HG02973 (cell line): ENCODE results near the gene CNIH3.

Experiments
- ATAC-seq: cut with Tn5 transposase; IDR thresholded peaks from one replicate; pipeline ENCODE4 v1.9.1; 2021; ENCODE audit warnings: moderate library complexity; ENCODE audit not compliant: unreplicated experiment

The CNIH3 gene

DNA sequence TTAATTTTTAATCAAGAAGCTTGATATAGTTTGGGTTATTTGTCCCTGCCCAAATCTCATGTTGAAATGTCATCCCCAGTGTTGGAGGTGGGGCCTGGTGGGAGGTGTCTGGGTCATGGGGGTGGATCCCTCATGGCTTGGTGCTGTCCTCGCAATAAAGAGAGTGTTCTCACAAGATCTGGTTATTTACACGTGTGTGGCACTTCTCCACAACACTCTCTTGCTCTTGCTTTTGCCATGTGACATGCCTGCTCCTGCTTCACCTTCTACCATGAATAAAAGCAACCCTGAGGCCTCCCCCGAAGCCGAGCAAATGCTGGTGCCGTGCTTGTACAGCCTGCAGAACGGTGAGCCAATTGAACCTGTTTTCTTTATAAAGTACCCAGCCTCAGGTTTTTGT, 2.6 kb upstream of the CNIH3 start:
- ATAC-seq = no peak

DNA sequence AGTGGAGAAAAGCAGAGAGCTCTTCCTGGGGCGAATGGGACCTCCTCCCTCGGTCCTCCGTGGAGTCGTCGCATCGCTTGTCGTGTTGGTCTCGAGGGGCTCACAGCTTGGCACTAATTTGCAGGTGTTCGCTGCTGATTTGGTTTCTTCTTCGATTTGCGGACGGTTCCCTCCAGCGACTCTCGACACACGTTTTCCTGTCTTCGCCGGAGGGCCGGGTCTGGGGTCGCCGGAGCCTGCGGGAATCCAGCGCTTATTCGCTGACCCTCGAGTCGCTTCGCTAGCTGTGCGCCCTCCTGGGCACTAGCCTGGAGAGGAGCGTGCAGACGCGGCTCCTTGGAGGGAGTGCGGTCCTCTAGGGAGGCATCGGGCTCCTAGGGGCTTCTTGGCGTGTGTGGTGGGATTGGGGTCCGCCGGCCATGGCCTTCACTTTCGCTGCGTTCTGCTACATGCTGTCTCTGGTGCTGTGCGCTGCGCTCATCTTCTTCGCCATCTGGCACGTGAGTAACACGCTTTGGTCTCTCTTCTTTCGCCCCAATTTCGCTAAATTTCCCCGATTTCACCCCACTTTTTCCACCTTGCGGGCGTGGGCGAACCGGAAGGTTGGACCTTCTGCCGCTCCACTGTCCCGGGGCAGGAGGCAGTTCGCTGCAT, 766 bp downstream of the CNIH3 start:
- ATAC-seq = no peak

DNA sequence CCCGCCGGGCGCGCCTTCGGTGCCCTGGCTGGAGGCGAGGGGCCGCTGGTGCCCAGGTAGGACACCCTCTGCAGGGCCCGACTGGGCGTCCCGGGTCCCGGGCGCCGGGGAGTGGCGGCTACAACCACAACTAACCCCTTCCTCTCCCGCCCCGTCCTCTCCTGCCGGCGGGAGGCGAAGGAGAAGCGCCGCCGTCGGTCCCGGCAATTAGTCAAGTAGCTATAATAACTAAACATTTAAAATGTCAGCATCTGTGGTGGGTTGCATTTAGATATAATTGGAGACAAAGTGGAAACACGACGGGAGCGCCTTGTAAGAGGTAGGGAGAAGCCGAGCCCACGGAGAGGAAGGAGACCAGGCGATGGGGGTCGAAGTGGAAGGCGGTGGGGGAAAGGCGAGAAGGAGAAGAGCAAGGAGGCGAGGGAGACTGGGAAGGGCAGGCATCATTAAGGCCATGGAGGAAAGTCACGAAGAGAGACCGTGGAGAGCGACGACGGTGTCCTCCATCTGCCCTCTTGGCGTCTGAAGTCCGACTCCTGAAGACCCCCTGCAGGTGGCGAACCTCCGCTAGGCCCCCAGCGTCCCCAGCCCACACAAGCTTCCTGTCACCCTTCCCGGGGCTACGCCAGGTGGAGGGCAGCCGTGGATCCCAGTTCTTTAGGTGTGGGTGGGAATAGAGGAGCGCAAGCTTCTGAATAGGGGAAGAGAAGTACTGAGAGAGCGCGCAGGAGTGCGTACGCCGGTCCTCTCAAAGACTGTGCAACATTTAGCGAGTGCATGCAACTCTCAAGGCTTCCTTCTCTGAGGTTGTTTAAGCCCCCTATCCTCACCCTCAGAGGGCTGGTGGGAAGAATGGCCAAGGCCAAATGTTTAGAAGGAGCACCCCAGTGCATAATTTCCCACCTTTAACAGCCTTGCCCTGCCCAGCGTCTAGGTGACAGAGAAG, 1.6 kb downstream of the CNIH3 start:
- ATAC-seq = no peak

DNA sequence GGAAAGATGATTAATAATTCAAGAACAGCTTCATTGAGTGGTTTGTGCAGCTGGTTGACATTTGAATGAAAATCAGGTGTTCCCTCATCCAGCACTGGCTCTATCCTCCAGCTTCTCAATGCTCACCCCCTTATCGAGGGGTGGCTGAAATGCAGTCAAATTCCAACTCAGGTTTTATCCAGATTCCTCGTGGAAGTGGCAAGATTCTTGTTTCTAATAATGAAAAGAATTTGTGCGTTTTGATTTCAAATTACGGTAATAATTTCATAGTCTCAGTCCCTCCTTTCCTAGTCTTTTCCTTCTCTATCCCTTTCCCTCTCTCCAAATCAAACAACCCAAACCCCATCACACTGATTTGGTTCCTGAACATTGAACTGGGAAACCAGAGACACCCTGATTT, 3.1 kb downstream of the CNIH3 start:
- ATAC-seq = no peak

DNA sequence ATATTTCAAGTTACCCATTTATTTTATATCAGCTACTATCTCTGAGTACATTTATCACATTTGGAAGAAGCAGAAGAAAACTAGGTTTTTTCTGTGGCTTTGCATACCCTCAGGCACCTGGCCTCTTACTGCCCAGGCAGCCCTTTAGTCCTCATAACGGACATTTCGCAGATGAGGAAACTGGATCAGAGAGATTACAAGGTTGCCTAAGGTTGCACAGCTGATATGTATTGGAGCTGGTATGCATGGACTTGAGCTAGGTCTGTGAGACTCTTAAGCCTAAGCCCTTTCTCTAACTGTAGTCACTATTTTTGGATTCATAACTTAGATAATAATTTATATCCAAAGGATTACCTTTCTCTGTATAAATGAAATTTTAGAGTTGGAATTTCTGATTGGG, 4.0 kb downstream of the CNIH3 start:
- ATAC-seq = no peak

DNA sequence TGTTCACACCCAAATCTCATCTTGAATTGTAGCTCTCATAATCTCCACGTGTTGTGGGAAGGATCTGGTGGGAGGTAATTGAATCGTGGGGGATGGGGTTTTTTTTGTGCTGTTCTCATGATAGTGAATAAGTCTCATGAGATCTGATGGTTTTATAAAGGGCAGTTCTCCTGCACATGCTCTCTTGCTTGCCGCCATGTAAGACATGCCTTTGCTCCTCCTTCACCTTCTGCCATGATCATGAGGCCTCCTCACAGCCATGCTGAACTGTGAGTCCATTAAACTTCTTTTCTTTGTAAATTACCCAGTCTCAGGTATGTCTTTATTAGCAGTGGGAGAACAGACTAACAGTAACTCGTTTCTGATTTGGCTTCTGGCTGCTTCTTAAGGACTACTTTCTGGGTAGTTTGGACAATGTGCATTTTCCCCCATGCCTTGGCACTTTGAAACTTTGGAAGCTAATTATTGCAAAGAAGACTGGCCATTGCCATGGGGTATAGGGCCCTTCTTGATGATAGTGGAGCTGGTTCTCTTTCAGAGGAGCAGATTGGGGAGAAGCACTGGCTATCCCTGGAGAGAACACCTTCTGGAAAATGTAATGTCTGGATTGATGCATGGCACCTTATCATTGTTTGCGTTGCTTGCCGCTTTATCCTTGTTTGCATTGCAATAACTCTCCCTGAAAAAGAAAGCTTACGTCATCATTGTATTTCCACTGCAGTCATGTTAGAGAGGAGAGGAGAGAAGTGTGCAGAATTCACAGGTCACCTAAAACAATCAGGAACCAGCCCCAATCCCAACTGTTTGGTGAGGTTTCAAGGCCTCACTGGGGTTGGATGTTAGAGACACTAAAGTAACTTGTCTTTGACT, 5.9 kb downstream of the CNIH3 start:
- ATAC-seq = no peak

DNA sequence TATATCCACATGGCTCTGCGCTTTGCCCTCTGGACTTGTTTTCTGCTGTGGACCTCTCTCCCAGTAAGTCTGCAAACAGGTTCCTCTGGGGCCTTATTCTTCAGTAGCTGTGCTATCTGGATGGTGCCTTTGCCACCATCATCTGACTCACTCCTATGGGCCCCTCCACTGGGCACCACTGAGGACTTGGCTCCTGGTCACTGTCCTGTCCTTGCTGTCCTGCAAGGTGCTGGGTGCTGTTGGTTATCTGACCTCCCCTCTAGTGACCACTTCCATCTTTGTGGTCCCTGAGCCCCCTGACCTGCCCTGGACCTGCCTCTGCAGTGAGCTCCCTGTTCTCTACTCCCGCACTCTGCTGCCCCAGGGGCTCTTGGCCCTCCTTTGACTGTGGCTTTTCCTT, 6.7 kb downstream of the CNIH3 start:
- ATAC-seq = no peak

DNA sequence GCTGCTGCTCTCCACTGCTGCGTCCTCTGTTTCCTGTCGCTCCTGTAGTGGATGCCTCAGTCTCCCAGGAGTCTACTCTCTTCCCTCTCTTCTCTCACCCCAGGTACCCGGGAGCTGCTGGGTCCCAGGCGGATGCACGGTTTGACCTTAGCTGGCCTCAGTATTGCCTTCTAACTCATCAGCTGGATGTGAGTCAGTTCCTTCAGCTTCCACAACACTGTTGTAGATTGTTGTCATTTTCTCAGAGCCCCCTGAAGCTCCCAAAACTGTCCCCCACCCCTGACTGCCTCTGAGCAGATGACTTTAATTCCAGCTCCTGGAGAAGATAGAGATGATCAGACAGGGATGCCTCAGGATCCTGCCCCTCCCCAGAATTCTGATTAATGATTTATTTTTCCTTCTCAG, 7.2 kb downstream of the CNIH3 start:
- no peak for ATAC-seq

DNA sequence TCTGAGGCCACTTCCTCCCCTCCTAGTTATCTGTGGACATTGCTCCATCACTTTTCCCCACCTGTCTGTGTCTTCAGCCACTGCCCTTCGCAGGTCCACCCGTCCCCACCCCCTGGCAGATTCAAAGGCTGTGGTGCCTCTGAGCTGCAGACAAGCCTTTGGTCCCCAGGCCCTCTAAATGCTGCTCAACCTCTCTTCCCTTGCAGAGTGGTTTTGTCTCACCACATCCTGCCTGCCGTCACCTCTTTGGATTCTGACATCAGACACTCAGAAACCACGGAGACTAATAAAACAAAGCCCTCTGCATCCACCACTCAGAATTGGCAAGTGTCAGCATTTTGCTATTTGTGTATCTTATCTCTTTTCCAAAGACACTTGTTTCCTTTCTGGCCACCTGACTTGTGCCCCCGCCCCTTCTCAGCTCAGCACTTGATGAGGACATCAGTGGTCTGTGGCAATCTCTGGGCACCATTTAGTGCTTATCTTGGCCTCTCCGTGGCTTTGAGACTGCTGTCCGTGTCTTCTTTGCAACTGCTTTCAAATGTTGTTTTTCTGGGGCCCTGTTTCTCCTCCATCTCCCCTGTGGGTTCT, 7.7 kb downstream of the CNIH3 start:
- ATAC-seq = peak; percentile 95

DNA sequence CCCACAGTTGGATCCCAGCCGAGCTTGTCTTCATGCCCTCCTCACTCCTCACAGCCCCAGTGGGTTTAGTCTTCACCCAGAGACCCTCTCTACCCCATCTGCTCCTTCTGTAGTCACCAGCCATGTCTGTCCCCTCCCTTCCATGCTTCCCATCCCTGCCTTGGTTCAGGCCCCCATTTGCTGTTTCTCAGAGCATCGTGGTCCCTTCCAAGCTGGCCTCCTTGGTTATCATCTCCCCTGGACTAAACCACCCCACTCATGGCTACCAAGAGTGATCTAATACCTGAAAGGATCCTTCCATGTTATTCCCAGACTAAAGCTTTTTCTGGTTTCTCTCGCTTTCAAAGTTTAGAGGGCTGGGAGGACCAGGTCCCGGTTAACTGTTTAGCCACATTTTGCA, 8.3 kb downstream of the CNIH3 start:
- no peak for ATAC-seq

DNA sequence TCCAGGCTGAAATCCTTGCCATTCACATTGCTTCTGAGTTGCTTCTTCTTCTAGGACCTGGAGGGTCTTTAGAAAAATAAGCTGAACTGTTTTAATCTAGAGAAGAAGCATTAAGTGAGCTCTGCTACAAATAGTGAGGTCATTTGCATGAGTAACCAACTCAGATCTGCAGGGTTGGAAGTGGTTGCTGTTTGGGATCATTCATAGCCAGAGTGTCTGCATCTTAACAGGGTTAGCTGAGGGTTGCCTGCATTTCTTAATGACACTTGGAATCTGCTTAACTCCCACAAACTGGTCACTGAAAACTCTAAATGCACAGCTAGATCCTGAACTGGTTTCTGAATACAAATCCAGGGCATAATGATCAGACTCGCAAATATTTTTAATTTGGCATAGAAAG, 9.9 kb downstream of the CNIH3 start:
- no peak for ATAC-seq

DNA sequence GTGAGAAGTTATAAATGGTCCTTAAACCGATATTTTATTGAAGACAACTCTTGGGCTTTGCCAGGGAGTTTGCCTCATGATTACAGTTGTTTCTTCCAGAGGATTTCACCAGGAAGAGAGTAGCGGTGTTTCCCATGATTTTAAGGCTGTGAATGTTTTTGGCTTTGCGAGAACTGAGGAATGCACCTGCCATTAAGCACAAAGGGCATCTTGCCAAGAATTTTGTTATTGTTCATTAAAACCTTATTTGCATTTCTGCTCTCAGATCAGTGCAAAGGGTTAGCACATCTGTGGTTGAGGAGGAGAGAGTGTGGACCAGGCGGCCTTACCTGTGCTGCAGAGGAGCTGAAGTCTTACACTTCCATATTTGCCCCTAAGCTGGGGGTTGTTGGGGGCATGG, 13.8 kb downstream of the CNIH3 start:
- ATAC-seq = no peak

DNA sequence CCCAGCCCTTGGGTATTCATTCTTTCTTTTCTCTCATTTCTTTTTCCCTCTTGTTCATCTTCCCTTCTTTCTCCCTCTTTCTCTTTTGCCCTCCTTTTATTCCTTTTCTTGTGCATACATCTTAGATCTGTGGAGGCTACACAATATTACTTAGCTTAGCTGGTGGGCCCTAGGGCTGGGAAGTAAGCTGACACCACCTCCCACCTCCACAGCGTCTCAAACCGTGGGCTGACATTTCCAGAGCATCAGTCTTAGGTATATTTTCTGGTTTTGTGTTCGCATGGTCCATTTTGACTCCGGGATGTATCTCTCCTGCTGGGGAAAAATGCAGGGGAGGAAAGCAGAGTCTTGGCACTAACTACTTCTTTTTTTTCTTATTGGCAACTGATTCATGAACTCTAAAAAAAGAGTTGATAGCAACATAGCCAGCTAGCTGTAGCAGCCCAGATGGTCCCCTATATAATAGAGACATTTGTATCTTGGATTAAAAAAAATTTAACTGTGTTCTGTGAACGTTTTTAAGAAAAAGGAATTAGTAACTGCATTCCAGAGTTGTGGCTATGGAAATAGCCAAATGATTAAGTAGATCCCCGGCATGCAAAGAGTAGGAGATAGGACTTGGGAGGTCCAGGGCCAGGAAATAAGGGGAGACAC, 15.5 kb downstream of the CNIH3 start:
- no peak for ATAC-seq

DNA sequence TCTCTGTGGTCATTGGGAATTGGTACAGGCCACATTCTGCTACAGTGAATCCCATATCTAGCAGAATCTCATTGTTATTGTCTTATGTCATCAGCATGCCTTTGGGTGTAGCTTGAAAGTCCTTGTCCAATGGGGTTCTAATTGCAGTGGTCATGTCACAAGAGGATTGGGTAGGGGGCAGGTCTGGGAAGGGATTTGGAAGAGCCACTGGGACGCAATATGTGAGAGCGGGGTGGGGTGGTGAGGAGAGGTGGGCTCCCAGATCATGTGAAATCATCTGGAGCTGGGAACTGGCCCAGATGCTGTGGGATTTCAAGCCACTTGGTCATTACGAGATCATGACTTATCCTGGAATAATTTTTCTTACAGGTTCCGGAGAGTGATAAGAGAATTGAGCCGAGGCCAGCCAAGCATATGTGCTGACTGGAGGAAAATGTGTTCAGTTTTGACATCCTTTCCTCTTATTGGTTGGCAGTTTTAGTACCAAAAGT, 16.3 kb downstream of the CNIH3 start:
- ATAC-seq = no peak

DNA sequence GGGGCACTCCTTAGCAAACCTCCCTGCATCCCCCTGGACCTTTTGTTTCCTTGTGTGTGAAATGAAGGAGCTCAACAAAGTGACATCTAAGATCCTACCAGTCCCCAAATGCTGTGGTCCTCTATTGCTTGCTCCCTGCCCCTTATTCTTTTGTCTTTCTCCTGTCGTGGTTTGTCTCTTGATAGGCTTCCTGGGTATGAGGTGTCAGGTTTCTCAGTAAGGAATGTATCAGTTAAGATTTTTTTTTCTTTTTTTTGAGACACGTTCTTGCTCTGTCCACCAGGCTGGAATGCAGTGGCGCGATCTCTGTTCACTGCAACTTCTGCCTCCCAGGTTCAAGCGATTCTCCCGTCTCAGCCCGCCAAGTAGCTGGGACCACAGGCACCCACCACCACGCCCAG, 16.8 kb downstream of the CNIH3 start:
- no peak for ATAC-seq

DNA sequence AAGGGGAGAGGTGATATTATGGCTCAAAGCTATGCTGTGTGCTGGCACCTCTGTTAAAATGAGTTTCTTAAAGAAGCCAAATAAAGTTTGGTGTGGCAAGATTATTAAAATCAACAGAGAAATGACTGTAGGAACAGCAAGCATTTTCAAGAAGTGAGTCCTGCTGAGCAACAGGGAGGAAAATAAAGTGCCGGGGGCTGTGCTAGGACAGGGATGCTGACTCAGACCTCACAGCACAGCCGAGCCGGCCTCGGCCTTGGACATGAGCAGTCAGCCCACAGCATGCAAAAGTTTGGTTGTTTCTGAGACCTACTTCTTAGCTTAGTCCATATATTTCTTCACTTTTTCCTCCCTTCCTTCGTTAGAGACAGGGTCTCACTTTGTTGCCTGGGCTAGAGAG, 19.2 kb downstream of the CNIH3 start:
- ATAC-seq = no peak

DNA sequence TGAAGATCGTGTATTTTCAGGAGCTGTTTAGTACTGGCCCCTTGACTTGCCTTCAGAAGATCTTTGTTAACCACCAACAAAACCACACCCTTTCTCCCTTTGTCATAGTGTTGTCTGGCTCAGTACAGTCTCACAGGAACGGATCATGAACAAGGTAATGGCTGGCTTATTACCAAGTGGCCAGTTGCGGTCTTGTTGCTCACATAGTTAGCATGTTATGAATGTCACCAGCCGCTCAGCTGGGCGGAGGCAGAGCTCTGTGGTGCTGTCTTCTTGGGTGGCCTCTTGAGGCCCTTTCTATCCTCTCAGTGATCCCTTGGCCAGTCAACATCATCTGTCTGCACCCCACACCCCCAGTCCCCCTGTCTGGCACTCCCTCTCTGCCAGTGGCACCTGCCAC, 21.4 kb downstream of the CNIH3 start:
- ATAC-seq = no peak

DNA sequence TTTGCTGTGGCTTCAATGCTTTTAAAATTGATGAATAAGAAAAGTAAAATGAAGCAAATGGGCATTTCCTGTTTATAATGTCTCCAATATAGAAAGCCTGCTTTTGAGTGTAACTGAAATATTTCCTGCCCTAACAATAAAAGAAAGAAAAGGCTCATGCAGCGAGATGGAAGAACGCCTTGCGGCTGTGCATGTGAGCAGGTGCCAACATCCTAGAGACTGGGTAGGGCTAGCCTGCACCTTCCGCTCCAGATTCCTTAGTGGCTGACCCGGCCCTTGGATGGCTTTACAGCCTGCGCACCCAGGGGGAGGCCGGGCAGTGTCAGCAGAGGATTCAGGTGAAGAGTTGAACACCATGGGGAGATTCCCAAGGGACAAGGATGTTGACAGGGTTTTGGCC, 21.8 kb downstream of the CNIH3 start:
- no peak for ATAC-seq

DNA sequence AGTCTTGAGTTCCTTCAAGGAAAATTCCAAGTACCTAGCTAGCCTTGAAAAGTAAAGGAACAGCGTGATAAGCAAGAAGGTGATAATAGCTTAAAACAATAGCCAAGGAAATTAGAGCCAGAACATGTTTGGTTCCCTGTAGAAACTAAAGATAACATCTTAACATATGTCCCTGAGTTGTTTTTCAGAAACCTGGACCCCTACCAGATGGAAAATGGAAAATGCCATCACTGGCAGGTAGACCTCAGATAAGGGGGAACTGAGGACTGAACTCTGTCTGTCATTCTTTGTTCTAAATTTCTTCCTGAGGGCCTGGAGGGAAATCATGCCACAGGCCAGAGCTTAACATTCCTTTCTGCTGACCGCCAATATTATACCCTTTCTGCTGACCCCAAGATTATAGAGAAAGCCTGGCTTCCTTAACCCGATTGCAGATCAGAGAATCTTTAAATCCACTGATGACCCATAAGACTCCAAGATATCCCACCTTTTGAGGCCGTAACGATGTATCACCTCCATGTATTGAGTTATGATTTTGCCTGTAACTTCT, 23.4 kb downstream of the CNIH3 start:
- ATAC-seq = no peak

DNA sequence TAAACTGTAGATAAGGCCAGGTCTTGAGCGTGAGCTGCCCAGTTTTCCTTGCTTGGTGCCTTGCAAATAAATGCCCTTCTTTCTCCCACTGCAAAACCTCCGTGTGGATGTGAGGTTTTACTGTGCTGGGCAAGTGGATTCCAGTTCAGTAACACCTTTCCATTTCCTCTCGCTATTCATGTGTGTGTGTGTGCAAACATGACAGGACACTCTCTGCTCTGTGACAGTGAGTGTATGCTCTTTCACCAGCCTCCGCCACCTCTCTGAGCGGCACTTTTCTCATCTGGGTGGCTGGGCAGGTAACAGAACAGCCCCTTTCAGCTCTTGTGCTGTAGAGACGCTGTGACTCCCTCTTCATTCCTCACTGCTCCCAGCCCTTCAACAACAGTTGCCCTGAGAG, 23.9 kb downstream of the CNIH3 start:
- ATAC-seq = no peak
